Ishikawa (cell line): ENCODE measurements around the gene ZDHHC15.

Experiments
- EP300 ChIP-seq: IDR thresholded peaks from 2 replicates; pipeline ENCODE4 v1.6.1; 2012; ENCODE audit warnings: borderline replicate concordance
- RAD21 ChIP-seq: IDR thresholded peaks from 2 replicates; pipeline ENCODE4 v1.6.1; 2012; ENCODE audit warnings: low read depth
- REST ChIP-seq: IDR thresholded peaks from 2 replicates; pipeline ENCODE4 v1.6.1; 2012; ENCODE audit warnings: low read depth, mild to moderate bottlenecking
- USF1 ChIP-seq: IDR thresholded peaks from 2 replicates; pipeline ENCODE4 v1.6.1; 2012

GRCh38 chrX:75421688-75422230, 101.1 kb downstream of the ZDHHC15 start:
- TF ChIP-seq EP300 (no peak), RAD21 (no peak), USF1 (no peak), REST (no peak)
